GM10266 (cell line): Measurements from ENCODE around the gene GNAQ.

ENCODE experiments used
- DNase-seq: peaks from one replicate; pipeline ENCODE4 v3.0.0; 2012; ENCODE audit errors: extremely low spot score
- CTCF ChIP-seq: IDR thresholded peaks from 2 replicates; pipeline ENCODE4 v1.5.1; 2012; ENCODE audit warnings: mild to moderate bottlenecking, low read depth; ENCODE audit not compliant: control insufficient read depth, insufficient read depth; ENCODE audit errors: missing control alignments

The GNAQ gene

GRCh38 chr9:78053627-78054026 is 22.0 kb upstream of the GNAQ start:
- no peak for DNase-seq

GRCh38 chr9:78050421-78050820 is 18.8 kb upstream of the GNAQ start:
- DNase-seq: no peak
- no peak for TF ChIP-seq CTCF

More at GRCh38 chr9:78053627-78054026, 22.0 kb upstream of the GNAQ start:
- no peak for TF ChIP-seq CTCF

GRCh38 chr9:78049484-78049883 is 17.9 kb upstream of the GNAQ start:
- no peak for DNase-seq
- no peak for TF ChIP-seq CTCF

- DNase-seq: no peak
- TF ChIP-seq CTCF: no peak
Observed at GRCh38 chr9:78047106-78047505, 15.5 kb upstream of the GNAQ start.

GRCh38 chr9:78046112-78046511 is 14.5 kb upstream of the GNAQ start:
- no peak for TF ChIP-seq CTCF
- no peak for DNase-seq

- no peak for DNase-seq
- no peak for TF ChIP-seq CTCF
Observed at GRCh38 chr9:78044886-78045285, 13.3 kb upstream of the GNAQ start.

- no peak for DNase-seq
- TF ChIP-seq CTCF: no peak
Observed at GRCh38 chr9:78044189-78044588, 12.6 kb upstream of the GNAQ start.
